Measurements from ENCODE around the gene STK35.
A peak's percentile ranks its signal among the peaks of the same experiment; 100 is the strongest.

The STK35 gene

GRCh38 chr20:2101057-2101864 lies at the start of gene STK35:
STK35 (plus strand) TSS chr20:2101827; CDS start chr20:2101882, 55 bp downstream.
- peak; percentile 77 for DNase-seq

GRCh38 chr20:2051946-2052345 lies 49.7 kb upstream of the STK35 start:
- no peak for DNase-seq

DNA sequence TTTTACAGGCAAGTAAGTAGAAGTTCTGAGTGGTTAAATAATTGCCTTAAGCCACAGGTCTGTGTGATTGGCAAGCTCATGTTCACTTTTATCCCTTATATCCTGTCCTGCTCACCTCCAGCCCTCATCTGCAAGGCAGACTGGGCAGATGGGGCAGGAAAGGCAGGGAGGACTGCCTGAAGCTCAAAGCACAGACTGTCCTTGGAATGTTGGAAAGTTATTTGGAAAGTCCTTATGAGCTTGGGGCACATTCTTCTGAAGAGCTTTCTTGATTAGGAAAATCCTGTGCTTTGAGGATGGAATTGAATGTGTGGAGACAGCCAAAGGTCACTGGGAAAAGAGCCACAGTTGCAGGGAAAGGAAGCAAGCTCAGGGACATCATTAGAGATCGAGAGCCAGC lies 48.9 kb upstream of the STK35 start:
- no peak for DNase-seq

- no peak for DNase-seq
Measured at GRCh38 chr20:2053615-2054014, 48.0 kb upstream of the STK35 start.

DNA sequence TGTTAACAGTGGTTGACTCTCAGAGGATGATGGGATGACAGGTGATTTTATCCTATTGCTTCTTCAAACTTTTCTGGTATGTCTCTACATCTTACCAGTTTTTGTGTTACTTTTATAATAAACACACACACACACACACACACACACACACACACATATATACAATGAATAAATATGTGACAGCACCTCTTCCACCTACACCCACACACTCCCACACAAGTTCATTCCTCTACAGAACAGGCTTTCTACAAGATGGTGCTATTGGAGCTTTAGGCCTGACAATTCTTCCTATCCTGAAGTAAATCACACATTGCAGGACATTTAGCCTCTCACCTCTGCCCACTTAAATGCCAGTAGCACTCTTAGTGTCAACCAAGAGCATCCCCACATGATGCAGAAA lies 46.7 kb upstream of the STK35 start:
- DNase-seq = no peak

DNA sequence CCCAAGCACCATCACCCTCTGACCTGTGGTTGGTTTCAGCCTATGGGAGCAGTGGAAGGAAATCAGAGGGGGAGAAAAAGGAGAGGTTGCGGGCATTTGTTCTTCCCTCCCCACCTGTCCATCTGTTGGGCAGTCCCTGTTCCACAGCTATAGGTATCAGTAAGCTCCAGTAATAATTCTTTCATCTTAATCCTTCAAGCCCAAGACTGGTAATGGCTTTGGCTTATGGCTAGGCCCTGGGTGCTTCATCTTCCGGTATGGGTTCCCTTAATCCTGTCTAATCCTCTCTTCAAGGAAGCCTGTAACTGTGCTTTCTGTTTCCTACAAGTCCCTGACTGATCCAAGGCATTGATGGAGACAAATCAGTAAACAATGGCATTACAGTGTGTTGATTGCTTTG lies 42.2 kb upstream of the STK35 start:
- no peak for DNase-seq

DNA sequence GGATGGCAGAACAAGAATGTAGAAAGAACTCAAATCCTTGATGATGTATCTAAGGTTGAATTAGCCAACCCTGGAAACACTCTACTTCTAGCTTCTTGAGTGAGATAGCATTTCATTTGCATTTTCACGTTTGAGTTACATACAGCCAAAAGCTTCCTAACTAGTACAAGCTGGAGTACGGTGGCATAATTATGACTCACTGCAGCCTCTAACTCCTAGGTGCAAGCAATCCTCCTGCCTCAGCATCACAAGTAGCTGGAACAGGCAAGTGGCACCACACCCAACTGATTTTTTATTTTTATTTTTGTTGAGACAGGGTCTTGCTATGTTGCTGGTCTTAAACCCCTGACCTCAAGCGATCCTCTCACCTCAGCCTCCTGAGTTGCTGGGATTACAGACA lies 36.5 kb upstream of the STK35 start:
- DNase-seq = no peak

GRCh38 chr20:2066461-2067122 lies 35.0 kb upstream of the STK35 start:
- DNase-seq = no peak

- DNase-seq = no peak
Measured at GRCh38 chr20:2080532-2081224, 20.9 kb upstream of the STK35 start.

DNA sequence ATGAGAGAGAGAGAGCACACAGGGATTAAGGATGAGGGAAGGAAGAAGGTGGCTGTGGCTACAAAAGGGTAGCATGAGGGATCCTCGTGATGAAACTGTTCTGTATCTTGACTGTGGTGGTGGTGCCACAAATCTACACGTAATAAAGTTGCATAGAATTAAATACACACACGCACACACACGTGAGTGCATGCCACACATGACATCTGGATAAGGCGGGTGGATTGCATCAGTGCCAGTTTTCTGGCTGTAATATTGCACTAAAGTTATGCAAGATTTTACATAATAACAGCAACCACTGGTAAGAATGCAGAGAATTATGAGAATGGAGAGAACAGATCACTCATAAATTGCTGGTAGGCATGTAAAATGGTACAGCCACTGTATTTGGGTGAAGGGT lies 16.9 kb upstream of the STK35 start:
- DNase-seq = no peak

GRCh38 chr20:2086177-2086979 lies 15.2 kb upstream of the STK35 start:
- DNase-seq = no peak

- no peak for DNase-seq
Measured at GRCh38 chr20:2086980-2087377, 14.6 kb upstream of the STK35 start.

- no peak for DNase-seq
Measured at GRCh38 chr20:2088891-2089290, 12.7 kb upstream of the STK35 start.

DNA sequence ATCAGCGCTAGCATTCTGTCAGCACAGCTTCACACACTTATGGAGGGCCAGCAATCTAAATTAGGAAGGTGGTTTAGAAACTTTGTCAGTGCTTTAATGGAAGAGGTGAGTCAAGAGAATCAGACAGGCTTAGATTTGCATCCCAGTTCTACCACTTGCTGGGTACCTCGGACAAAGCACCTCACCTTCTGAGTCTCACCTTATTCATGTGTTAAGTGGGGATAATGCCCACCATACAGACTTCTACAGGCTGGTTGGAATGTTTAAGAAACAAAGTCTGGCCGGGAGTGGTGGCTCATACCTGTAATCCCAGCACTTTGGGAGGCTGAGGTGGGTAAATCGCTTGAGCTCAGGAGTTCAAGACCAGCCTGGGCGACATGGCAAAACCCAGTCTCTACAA lies 12.2 kb upstream of the STK35 start:
- DNase-seq = no peak

DNA sequence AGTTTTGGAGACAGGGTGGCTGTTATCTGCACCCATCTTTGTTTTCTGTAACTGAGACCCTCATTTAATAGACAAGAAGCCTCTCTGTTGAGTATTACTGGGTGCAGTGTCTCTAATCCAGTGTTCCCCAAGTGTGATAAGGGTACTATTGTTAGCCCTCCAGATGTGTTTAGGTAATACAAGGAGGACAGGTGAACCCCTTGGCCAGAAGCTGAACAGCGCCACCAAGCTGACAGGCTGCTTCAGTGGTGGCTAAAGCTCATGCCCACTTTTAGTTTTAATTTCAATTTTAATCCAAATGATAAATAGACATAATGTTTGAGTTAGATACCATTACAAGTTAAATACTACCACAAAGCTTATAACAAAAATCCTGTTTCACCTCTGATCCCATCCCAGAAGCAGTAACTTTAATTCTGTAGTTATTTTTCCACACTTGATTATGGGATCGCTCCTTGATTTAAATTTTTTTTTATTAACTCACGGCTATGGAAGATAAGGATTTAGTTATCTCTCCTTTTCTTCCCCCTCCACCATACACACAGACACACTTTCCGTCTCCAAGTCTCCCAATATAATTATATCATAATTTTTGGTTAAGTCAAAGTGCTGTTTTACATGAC lies 8.4 kb upstream of the STK35 start:
- peak; percentile 16 for DNase-seq

DNA sequence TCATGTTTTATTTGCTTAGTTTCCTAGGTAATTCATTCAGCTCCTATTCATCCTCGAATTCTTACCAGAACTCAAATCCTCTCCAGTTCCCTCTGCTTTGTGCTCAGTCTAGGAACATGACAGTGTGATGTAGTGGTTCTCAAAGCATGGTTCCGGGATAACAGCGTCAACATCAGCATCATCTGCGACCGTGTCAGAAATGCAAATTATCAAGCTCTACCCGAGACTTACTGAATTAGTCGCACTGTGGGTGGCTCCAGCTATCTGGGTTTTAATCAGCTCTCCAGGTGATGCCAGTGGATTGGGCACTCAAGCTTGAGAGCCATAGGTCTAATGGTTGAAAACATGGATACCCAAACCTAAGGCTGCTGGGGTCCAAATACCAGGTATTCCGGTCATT lies 7.7 kb upstream of the STK35 start:
- DNase-seq = no peak

DNA sequence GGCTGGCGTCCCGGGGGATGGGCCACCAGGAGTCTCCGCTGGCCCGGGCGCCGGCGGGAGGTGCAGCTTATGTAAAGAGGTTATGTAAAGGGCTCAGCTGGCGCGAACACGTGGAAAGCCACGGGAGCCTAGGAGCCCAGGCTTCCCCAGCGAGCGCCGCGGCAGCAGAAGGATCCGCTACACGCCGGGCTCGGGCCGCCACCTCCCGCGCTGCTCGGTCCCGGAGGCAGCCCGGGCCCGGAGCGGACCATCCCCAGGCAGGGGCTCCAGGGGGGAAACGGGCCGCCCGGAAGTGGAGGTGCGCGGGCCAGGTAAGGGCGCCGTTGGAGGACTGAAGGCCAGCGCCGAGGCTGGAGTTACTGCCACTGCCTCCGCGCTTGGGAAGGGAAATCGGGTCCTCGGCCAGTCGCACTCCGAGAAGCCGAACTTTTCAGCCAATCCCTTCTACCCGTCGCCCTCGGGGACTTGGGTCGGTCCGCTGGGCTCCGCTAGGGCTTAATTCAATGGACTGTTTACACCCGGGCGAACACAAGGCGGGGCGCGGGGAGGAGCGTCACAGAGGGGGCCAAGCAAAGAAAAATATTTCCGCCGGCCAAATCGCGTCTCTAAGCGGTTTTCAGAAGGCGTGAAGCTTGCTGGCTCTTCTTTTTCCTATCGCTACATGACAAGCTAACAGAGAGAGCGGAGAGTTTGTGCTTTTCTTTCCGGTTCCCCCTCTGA lies 398 bp downstream of the STK35 start:
- DNase-seq = peak; percentile 92

GRCh38 chr20:2102585-2103460 lies 1.2 kb downstream of the STK35 start:
- DNase-seq = peak; percentile 84

- no peak for DNase-seq
Measured at GRCh38 chr20:2103461-2104153, 2.0 kb downstream of the STK35 start.

DNA sequence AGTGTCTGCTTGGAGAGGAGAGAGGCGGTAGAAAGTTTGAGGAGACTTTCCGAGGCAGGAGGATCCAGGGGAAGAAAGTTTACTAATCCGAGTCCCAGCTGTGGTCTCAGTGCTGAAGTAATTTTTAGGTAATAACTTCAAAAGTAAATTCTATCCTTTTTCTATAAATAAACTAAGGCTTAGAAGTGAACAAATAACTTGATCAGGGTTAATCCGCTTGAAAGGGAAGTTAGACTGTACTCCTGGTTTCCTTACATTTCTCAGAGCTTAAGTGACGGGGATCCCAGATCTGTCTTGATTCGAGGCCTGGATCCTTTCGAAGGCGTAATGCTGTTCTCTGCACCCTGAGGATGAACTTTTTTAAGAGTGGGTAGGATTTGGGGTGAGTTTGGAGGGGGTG lies 2.6 kb downstream of the STK35 start:
- DNase-seq = no peak
